Measurements from ENCODE around the gene VAMP4.

DNA sequence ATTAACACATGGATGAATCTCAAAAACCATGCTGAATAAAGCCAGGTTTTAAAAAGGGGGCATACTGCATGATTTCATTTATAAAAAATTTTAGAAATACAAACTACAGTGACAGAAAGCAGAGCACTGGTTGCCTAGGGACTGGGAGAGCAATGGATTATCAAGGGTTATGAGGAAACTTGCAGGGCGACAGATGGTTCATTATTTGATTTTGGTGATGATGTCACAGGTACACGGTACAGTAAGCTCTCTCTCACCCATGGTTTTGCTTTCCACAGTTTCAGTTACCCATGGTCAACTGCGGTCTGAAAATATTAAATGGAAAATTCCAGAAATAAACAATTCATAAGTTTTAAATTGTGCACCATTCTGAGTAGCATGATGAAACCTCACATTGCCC is 14.1 kb downstream of the VAMP4 start:
- TF ChIP-seq, protein P1, sequence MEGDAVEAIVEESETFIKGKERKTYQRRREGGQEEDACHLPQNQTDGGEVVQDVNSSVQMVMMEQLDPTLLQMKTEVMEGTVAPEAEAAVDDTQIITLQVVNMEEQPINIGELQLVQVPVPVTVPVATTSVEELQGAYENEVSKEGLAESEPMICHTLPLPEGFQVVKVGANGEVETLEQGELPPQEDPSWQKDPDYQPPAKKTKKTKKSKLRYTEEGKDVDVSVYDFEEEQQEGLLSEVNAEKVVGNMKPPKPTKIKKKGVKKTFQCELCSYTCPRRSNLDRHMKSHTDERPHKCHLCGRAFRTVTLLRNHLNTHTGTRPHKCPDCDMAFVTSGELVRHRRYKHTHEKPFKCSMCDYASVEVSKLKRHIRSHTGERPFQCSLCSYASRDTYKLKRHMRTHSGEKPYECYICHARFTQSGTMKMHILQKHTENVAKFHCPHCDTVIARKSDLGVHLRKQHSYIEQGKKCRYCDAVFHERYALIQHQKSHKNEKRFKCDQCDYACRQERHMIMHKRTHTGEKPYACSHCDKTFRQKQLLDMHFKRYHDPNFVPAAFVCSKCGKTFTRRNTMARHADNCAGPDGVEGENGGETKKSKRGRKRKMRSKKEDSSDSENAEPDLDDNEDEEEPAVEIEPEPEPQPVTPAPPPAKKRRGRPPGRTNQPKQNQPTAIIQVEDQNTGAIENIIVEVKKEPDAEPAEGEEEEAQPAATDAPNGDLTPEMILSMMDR (IDR thresholded peaks at IDR 0.05), result no peak
- TF ChIP-seq ZFX (IDR thresholded peaks at IDR 0.05; ENCODE audit: borderline replicate concordance), result no peak
